Endothelial cell of umbilical vein (primary cell): ENCODE measurements around the gene MIA2. TPM values are rescaled to one million over a fixed set of nuclear protein-coding genes. Genes with fewer than 3 reads are reported as not detected.

ENCODE experiments used
- BruUV-seq: library from RNA; stranded (reverse); fragments of 400-500 nt; replicated peaks from 2 replicates; lab custom pipeline; 2021; lab: Mats Ljungman, UMichigan
- CTCF ChIA-PET: fragments of 300-600, 350-600 bp; sonication (Branson Sonifier 250); formaldehyde crosslinking; loops from one replicate; lab custom pipeline; 2021; ENCODE audit warnings: antibody characterized with exemption, inconsistent platforms; lab: Charles Lee
- POLR2A ChIA-PET: fragments of 300-600, 350-600 bp; sonication (Branson Sonifier 250); formaldehyde crosslinking; loops from one replicate; lab custom pipeline; 2021; ENCODE audit warnings: antibody characterized with exemption, inconsistent platforms; lab: Charles Lee
- DNase-seq: peaks from one replicate; pipeline ENCODE4 v3.0.0-alpha.2; 2011; ENCODE audit warnings: low read depth, low spot score
- FAIRE-seq: peaks from 2 replicates; lab custom pipeline; 2011; peaks lifted over from hg19 to GRCh38; lab: Jason Lieb, UNC
- H2AFZ ChIP-seq: 2 replicates; pipeline ENCODE4 v1.6.0; 2012; ENCODE audit warnings: low read depth, low read length, control low read depth, inconsistent platforms
- H3K27ac ChIP-seq: 2 replicates; pipeline ENCODE4 v1.5.1; 2011; ENCODE audit warnings: low read depth, mild to moderate bottlenecking, control low read depth, low read length, moderate library complexity; ENCODE audit not compliant: insufficient read depth
- H3K27me3 ChIP-seq, 2 experiments: 2 replicates each; pipeline versions ENCODE4 v1.6.0 to v1.6.1; 2011; ENCODE audit warnings: low read length in 2 of 2, mixed read lengths in 1 of 2; ENCODE audit not compliant: control insufficient read depth in 2 of 2, insufficient read depth in 2 of 2
- H3K36me3 ChIP-seq, 2 experiments: 2 replicates in 1 of 2; 3 replicates in 1 of 2; pipeline ENCODE4 v1.5.1; 2011; ENCODE audit warnings: low read length in 2 of 2, mild to moderate bottlenecking in 1 of 2, moderate library complexity in 1 of 2; ENCODE audit not compliant: control insufficient read depth in 2 of 2, insufficient read depth in 2 of 2; ENCODE audit errors: extremely low read depth in 1 of 2
- H3K4me1 ChIP-seq: 3 replicates; pipeline ENCODE4 v1.5.1; 2011; ENCODE audit warnings: mild to moderate bottlenecking, low read length; ENCODE audit not compliant: control insufficient read depth, insufficient read depth; ENCODE audit errors: extremely low read depth
- H3K4me2 ChIP-seq: 2 replicates; pipeline ENCODE4 v1.6.1; 2011; ENCODE audit warnings: low read length, control low read depth, mixed read lengths; ENCODE audit not compliant: insufficient read depth
- H3K4me3 ChIP-seq, 3 experiments: fragments of 200-600 bp in 1 of 3; sonication (generic), shearing (Covaris generic) in 1 of 3; replicated peaks in 1 of 3; 2 replicates each; pipeline ENCODE4 v1.5.1; 2011 to 2016; ENCODE audit warnings: control low read depth in 3 of 3, low read length in 3 of 3, mild to moderate bottlenecking in 2 of 3, inconsistent platforms in 1 of 3, low read depth in 1 of 3, moderate library complexity in 1 of 3; ENCODE audit not compliant: insufficient read depth in 1 of 3
- H3K79me2 ChIP-seq: 2 replicates; pipeline ENCODE4 v1.6.0; 2012; ENCODE audit warnings: low read length, inconsistent platforms; ENCODE audit not compliant: control insufficient read depth, insufficient read depth
- H3K9ac ChIP-seq: replicated peaks from 2 replicates; pipeline ENCODE3; 2011; ENCODE audit warnings: low read length, control low read depth; ENCODE audit not compliant: insufficient read depth; ENCODE audit errors: extremely low read depth
- H3K9me1 ChIP-seq: replicated peaks from 3 replicates; pipeline ENCODE4 v1.6.0; 2011; ENCODE audit warnings: mild to moderate bottlenecking, low read length; ENCODE audit not compliant: control insufficient read depth, insufficient read depth; ENCODE audit errors: extremely low read depth
- H3K9me3 ChIP-seq: replicated peaks from 2 replicates; pipeline ENCODE4 v1.5.1; 2012; ENCODE audit warnings: low read length, inconsistent platforms; ENCODE audit not compliant: control insufficient read depth, insufficient read depth
- H4K20me1 ChIP-seq: replicated peaks from 2 replicates; pipeline ENCODE3; 2011; ENCODE audit warnings: mild to moderate bottlenecking, low read length; ENCODE audit not compliant: control insufficient read depth, insufficient read depth; ENCODE audit errors: extremely low read depth
- CTCF ChIP-seq, 2 donors: IDR thresholded peaks; 1 replicate in 1 of 2; 2 replicates in 1 of 2; pipeline ENCODE4 v1.5.1; 2011; ENCODE audit warnings: low read length in 2 of 2, mild to moderate bottlenecking in 2 of 2, moderate library complexity in 2 of 2, control low read depth in 1 of 2, inconsistent platforms in 1 of 2, low read depth in 1 of 2; ENCODE audit not compliant: insufficient read depth in 1 of 2; ENCODE audit errors: extremely low read depth in 1 of 2
- EZH2 ChIP-seq: IDR thresholded peaks from 2 replicates; pipeline ENCODE4 v1.6.1; 2012; ENCODE audit warnings: borderline replicate concordance, low read depth, mild to moderate bottlenecking, moderate library complexity, low read length, inconsistent platforms; ENCODE audit not compliant: severe bottlenecking
- FOS ChIP-seq: IDR thresholded peaks from 2 replicates; pipeline ENCODE4 v1.6.1; 2011; ENCODE audit warnings: mild to moderate bottlenecking, low read length, moderate library complexity, borderline replicate concordance; ENCODE audit not compliant: insufficient read depth
- GATA2 ChIP-seq: IDR thresholded peaks from 2 replicates; pipeline ENCODE4 v1.7.0; 2011; ENCODE audit warnings: low read depth, mild to moderate bottlenecking, moderate library complexity, mixed read lengths, low read length; ENCODE audit not compliant: insufficient read length, insufficient read depth
- JUN ChIP-seq: IDR thresholded peaks from 2 replicates; pipeline ENCODE4 v1.6.1; 2011; ENCODE audit warnings: borderline replicate concordance, low read depth; ENCODE audit not compliant: insufficient read length, insufficient read depth
- MAX ChIP-seq: IDR thresholded peaks from 2 replicates; pipeline ENCODE4 v1.6.1; 2011; ENCODE audit not compliant: insufficient read depth, insufficient read length
- MYC ChIP-seq: IDR thresholded peaks from one replicate; pipeline ENCODE4 v1.6.1; 2011; ENCODE audit warnings: mild to moderate bottlenecking, low read depth, low read length
- POLR2A ChIP-seq: IDR thresholded peaks from 2 replicates; pipeline ENCODE4 v1.6.1; 2012; ENCODE audit warnings: low read depth, mild to moderate bottlenecking, control low read depth, low read length
- POLR2AphosphoS5 ChIP-seq: IDR thresholded peaks from 2 replicates; pipeline ENCODE4 v1.6.1; 2012; ENCODE audit warnings: low read depth, mild to moderate bottlenecking, control low read depth, low read length, moderate library complexity; ENCODE audit not compliant: insufficient read depth
- dilution Hi-C: fragments of 300-500 bp; cut with MboI; formaldehyde crosslinking; loops from one replicate; pipeline ENCODE4 v1.15.0; 2019; ENCODE audit warnings: low sequenced_read_pairs; ENCODE audit not compliant: extremely low pct_ligation_motif_present
- intact Hi-C: fragments of 100-400 bp; cut with micrococcal nuclease; formaldehyde crosslinking; loops from one replicate; pipeline ENCODE4 v1.10.0; 2022
- polyA plus RNA-seq, 4 experiments: library from polyadenylated mRNA; depleted of rRNA in 3 of 4; stranded (reverse) in 3 of 4; unstranded in 1 of 4; fragments of >200 nt; gene quantifications; 2 replicates each; pipeline versions ENCODE4 v1.2.1 to v1.2.3, GENCODE V29; 2011 to 2012; ENCODE audit warnings: missing spikeins in 1 of 4
- total RNA-seq: library from RNA; stranded (reverse); gene quantifications from 2 replicates; pipeline ENCODE4 v1.2.3, GENCODE V29; 2021

The MIA2 gene
- total and polyA plus RNA-seq, 2 donors (not counting 3 experiments of a cell fraction or from before 2014, with no cell fraction given), result 9.4 to 14.9 TPM

- H3K4me1 ChIP-seq, result peaks cover under 1% of the 10 kb centered on the region
- no peaks in the 10 kb centered on the region for H3K36me3 ChIP-seq
- no peaks in the 10 kb centered on the region for H4K20me1 ChIP-seq
- no peak overlapping the region for H2AFZ ChIP-seq
- no peaks in the 10 kb centered on the region for H3K9me1 ChIP-seq
- ChIA-PET CTCF (interaction anchor here (0.7 to 2.4 kb wide), 2 partner anchors 22 to 214 kb away, joined by 4 to 7 read pairs; no protein-coding TSS in a partner anchor), POLR2A (no interaction called here)
- no peak overlapping the region for H3K27ac ChIP-seq
- intact Hi-C loops (no loop called here), dilution Hi-C loops (no loop called here)
- no peak for TF ChIP-seq POLR2AphosphoS5
- TF ChIP-seq JUN, result no peak
- no peak for TF ChIP-seq MAX
- TF ChIP-seq POLR2A, result no peak
- TF ChIP-seq GATA2, result no peak
- no peak for TF ChIP-seq MYC
- no peak for TF ChIP-seq EZH2
- no peak for TF ChIP-seq CTCF (IDR thresholded peaks at IDR 0.05; ENCODE audit: extremely low read depth in 1 of 2, insufficient read depth in 1 of 2, low read depth in 1 of 2, low read length in 2 of 2)
- TF ChIP-seq FOS, result no peak
- no peak overlapping the region for H3K4me2 ChIP-seq
- no peaks in the 10 kb centered on the region for H3K9me3 ChIP-seq
- DNase-seq, result no peak
- BruUV-seq, result no TSS peak
- H3K27me3 ChIP-seq, result no peaks in the 10 kb centered on the region
- FAIRE-seq, result peak; percentile 64
- no peak overlapping the region for H3K9ac ChIP-seq
- no peak overlapping the region for H3K4me3 ChIP-seq
- no peaks in the 10 kb centered on the region for H3K79me2 ChIP-seq
Observed at GRCh38 chr14:39212034-39212433, 21.7 kb upstream of the MIA2 start.
